Endometrial microvascular endothelial cells (primary cell): Measurements from ENCODE around the gene CKS2. TPM values are rescaled to one million over a fixed set of nuclear protein-coding genes. Genes with fewer than 3 reads are reported as not detected.

Experiments used
- in situ Hi-C: cut with HindIII; loops from 2 replicates; pipeline ENCODE4 v1.10.0; 2017; ENCODE audit warnings: low sequenced_read_pairs, low pct_unique_long_range_greater_than_20kb; ENCODE audit errors: inconsistent ontology term
- total RNA-seq: library from RNA; depleted of rRNA; stranded (reverse); fragments of >200 nt; gene quantifications from one replicate; pipeline ENCODE4 v1.2.3, GENCODE V29; 2015; ENCODE audit errors: inconsistent ontology term

CKS2 gene
- total RNA-seq, 1 donor from 2014 or later: 384 TPM

- in situ Hi-C loops: no loop called here
Observed at GRCh38 chr9:89309166-89309565, 1.8 kb upstream of the CKS2 start.

GRCh38 chr9:89309608-89310474 is 1.2 kb upstream of the CKS2 start:
- in situ Hi-C loops: no loop called here

- in situ Hi-C loops: no loop called here
Observed at GRCh38 chr9:89311346-89312221, 589 bp downstream of the CKS2 start.

- in situ Hi-C loops: no loop called here
Observed at GRCh38 chr9:89312222-89312571, 1.2 kb downstream of the CKS2 start.

- in situ Hi-C loops: no loop called here
Observed at GRCh38 chr9:89313842-89314241, 2.8 kb downstream of the CKS2 start.

- in situ Hi-C loops: no loop called here
Observed at GRCh38 chr9:89314955-89315354, 4.0 kb downstream of the CKS2 start.

- in situ Hi-C loops: no loop called here
Observed at GRCh38 chr9:89315482-89315881, 4.5 kb downstream of the CKS2 start.

- in situ Hi-C loops: no loop called here
Observed at GRCh38 chr9:89317282-89317681, 6.3 kb downstream of the CKS2 start.

- in situ Hi-C loops: no loop called here
Observed at GRCh38 chr9:89318123-89319014, 7.4 kb downstream of the CKS2 start, which contains the start of gene SECISBP2. SECISBP2 (plus strand) TSS chr9:89318500; CDS start chr9:89318577, 77 bp downstream.

- in situ Hi-C loops: no loop called here
Observed at GRCh38 chr9:89319015-89319905, 8.3 kb downstream of the CKS2 start.

- in situ Hi-C loops: no loop called here
Observed at GRCh38 chr9:89323390-89323789, 12.4 kb downstream of the CKS2 start.

GRCh38 chr9:89325733-89326132 is 14.7 kb downstream of the CKS2 start:
- in situ Hi-C loops: no loop called here

GRCh38 chr9:89328064-89328463 is 17.1 kb downstream of the CKS2 start:
- in situ Hi-C loops: no loop called here

GRCh38 chr9:89329917-89330316 is 18.9 kb downstream of the CKS2 start:
- in situ Hi-C loops: no loop called here

GRCh38 chr9:89330513-89330912 is 19.5 kb downstream of the CKS2 start:
- in situ Hi-C loops: no loop called here

- in situ Hi-C loops: no loop called here
Observed at GRCh38 chr9:89339807-89340206, 28.8 kb downstream of the CKS2 start.

GRCh38 chr9:89340332-89340731 is 29.3 kb downstream of the CKS2 start:
- in situ Hi-C loops: no loop called here

- in situ Hi-C loops: no loop called here
Observed at GRCh38 chr9:89342213-89342612, 31.2 kb downstream of the CKS2 start.
